Measurements from ENCODE around the gene TSPAN9.

GRCh38 chr12:3091382-3092241 is 14.4 kb downstream of the TSPAN9 start:
- TF ChIP-seq, protein P1, sequence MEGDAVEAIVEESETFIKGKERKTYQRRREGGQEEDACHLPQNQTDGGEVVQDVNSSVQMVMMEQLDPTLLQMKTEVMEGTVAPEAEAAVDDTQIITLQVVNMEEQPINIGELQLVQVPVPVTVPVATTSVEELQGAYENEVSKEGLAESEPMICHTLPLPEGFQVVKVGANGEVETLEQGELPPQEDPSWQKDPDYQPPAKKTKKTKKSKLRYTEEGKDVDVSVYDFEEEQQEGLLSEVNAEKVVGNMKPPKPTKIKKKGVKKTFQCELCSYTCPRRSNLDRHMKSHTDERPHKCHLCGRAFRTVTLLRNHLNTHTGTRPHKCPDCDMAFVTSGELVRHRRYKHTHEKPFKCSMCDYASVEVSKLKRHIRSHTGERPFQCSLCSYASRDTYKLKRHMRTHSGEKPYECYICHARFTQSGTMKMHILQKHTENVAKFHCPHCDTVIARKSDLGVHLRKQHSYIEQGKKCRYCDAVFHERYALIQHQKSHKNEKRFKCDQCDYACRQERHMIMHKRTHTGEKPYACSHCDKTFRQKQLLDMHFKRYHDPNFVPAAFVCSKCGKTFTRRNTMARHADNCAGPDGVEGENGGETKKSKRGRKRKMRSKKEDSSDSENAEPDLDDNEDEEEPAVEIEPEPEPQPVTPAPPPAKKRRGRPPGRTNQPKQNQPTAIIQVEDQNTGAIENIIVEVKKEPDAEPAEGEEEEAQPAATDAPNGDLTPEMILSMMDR (IDR thresholded peaks at IDR 0.05), result no peak
- TF ChIP-seq POLR2AphosphoS5 (IDR thresholded peaks at IDR 0.05), result no peak
